Activated CD8-positive, alpha-beta memory T cell treated with anti-CD3 and anti-CD28 coated beads, Interleukin-2, amount 10 ng/mL, durations not matched to agents 7 days and 5 days (primary cell): ENCODE results near the gene DPAGT1. TPM values are rescaled to one million over a fixed set of nuclear protein-coding genes. Genes with fewer than 3 reads are reported as not detected.
"Not testable (repeated sequence)": the region's sequence is repeated elsewhere in the genome, so short reads cannot be mapped to it uniquely, and the experiment has no call there.

Experiments used
- ATAC-seq: fragments of 150-1000 bp; cut with Tn5 transposase; one replicate; pipeline ENCODE4 v1.10.0; 2021; ENCODE audit warnings: moderate library complexity
- CTCF ChIA-PET: fragments of 350-600 bp; sonication (Branson Sonifier 250); formaldehyde crosslinking; loops from one replicate; lab custom pipeline; 2021; ENCODE audit warnings: antibody characterized with exemption; lab: Charles Lee
- DNase-seq: peaks from one replicate; pipeline ENCODE4 v3.0.0-alpha.2; 2020
- H3K27ac Mint-ChIP-seq: one replicate; pipeline ENCODE4 v1.8.0; 2021; ENCODE audit warnings: mild to moderate bottlenecking, mixed read lengths
- H3K27me3 Mint-ChIP-seq: one replicate; pipeline ENCODE4 v1.8.0; 2021; ENCODE audit warnings: mixed read lengths
- H3K36me3 Mint-ChIP-seq: one replicate; pipeline ENCODE4 v1.8.0; 2021; ENCODE audit warnings: mild to moderate bottlenecking, mixed read lengths
- H3K4me1 Mint-ChIP-seq: one replicate; pipeline ENCODE4 v1.8.0; 2021; ENCODE audit warnings: mixed read lengths
- H3K4me3 Mint-ChIP-seq: one replicate; pipeline ENCODE4 v1.8.0; 2021; ENCODE audit warnings: mild to moderate bottlenecking, moderate library complexity, mixed read lengths
- H3K9me3 Mint-ChIP-seq: one replicate; pipeline ENCODE4 v1.8.0; 2022; ENCODE audit warnings: low read depth, mixed read lengths
- total RNA-seq, 2 experiments: library from RNA; stranded (reverse); gene quantifications; one replicate each; pipeline ENCODE4 v1.2.3, GENCODE V29; 2021

Gene DPAGT1
- total RNA-seq, 2 experiments from 2014 or later = 65.1 to 77.1 TPM

DNA sequence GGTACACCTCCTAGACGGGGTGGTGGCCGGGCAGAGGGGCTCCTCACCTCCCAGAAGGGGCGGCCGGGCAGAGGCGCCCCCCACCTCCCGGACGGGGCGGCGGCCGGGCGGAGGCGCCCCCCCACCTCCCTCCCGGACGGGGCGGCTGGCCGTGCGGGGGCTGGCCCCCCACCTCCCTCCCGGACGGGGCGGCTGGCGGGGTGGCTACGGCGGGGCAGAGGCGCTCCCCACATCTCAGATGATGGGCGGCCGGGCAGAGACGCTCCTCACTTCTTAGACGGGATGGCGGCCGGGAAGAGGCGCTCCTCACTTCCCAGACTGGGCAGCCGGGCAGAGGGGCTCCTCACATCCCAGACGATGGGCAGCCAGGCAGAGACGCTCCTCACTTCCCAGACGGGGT is 42.5 kb downstream of the DPAGT1 start:
- H3K27me3 Mint-ChIP-seq, DNase-seq, ATAC-seq, CTCF ChIA-PET, H3K9me3 Mint-ChIP-seq, H3K36me3 Mint-ChIP-seq, H3K27ac Mint-ChIP-seq: not testable (repeated sequence)
- H3K4me1 Mint-ChIP-seq = peaks cover 27% of the 10 kb centered on the region
- H3K4me3 Mint-ChIP-seq = peak overlapping the region; percentile 22

DNA sequence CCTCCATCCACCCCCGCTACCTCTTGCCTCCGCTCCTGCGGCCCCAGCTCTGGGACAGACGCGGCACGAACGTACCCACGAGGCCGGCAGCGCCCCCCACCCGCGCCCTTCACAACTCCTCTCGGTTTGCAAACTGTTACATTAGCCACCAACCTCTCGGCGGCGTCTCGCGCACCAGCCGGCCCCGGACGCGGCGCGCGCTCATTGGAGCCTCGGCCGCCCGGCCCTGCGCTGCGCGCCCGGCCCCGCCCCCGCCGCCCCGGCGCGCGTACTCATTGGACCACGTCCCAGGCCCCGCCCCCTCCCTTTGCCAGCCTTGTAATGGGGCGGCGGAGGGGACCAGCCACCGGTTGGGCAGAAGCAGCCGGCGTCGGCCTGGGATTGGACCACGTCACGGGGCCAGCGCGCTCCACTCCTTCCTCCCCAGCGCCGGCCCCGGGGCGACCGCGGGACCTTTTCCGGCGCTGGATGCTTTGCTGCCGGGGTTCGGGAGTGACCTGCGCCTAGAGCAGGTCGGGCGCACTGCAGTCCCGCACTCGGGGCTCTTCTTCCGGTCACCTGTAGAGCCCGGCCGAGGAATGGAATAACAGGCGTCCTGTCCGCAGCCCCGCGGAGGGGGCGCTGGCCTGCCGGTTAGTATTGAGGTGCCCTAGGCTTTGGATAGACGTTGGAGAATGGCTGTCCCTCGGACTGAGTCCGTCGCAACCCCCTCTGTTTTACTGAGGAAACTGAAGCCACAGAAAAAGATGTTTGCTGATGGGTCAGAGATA is 44.5 kb downstream of the DPAGT1 start, which contains the start of gene HYOU1:
HYOU1 (minus strand) TSS at position 206 of the 770 bp plus-strand sequence. CDS start 1,045 bp downstream, outside the sequence.
- Mint-ChIP-seq H3K36me3 (peaks cover 24% of the 10 kb centered on the region), H3K27me3 (no peaks in the 10 kb centered on the region), H3K4me3 (peak within 1 kb of the TSS; percentile 82), H3K9me3 (no peaks in the 10 kb centered on the region), H3K27ac (peak within 1 kb of the TSS; percentile 91), H3K4me1 (peaks cover 36% of the 10 kb centered on the region)
- peak; percentile 99 for DNase-seq
- CTCF ChIA-PET = interaction anchor here (0.7 to 2.5 kb wide), 15 partner anchors 10 to 204 kb away, joined by 3 to 9 read pairs (median 4); partner anchors contain the start of genes CBL, DPAGT1, HINFP and HMBS
- ATAC-seq = peak; percentile 96

DNA sequence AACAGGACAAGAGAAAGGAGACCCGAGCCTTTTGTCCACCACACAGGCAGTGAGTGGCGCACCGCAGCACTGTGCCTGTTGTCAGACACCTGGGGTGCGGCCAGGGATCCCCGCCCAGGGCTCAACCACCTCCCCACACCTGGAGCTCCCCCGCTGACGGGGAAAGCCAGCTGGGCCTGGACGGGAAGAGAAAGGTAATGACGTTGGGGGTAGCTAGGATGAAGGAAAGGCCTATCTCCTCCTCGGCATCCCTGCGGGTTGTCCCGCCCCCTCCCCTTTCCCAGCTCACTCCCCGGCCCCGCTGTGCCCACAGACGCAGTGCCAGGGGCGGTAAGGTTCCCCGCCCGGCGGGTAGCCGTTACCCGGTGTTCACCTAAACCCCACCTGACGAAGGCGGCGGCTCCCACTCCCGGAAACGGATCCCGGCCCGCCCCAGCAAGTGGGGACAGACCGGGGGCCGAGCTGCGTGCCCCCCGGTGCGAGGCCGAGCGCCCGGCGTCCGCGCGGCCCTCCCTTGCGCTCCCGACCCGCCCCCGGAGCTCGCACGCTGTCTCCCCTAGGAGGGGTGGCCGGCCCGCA is 45.1 kb downstream of the DPAGT1 start:
- H3K4me1 Mint-ChIP-seq = peaks cover 40% of the 10 kb centered on the region
- CTCF ChIA-PET = interaction anchor here (0.7 to 2.5 kb wide), 12 partner anchors 11 to 205 kb away, joined by 3 to 9 read pairs (median 4); partner anchors contain the start of genes DPAGT1, HINFP, HMBS and RPS25

DNA sequence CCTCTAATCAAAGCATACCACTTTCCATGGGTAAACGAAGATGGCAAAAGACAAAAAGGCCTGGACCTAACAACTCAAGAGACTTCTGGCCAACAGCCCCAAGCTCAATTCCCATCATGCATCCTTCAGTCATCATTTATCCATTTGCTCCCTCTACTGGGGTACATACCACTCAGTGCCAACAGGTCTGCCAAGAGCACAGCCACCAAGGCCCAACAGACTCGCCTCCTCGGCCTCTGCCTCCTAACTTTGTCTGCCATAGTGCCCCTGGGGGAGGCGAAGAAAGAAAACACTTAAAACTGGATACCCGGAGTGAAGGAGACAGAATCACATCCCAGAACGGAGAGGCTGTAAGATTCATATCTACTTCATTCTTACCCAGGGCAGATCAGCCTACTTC is 45.8 kb downstream of the DPAGT1 start:
- Mint-ChIP-seq H3K36me3 (peaks cover 25% of the 10 kb centered on the region), H3K4me1 (peaks cover 40% of the 10 kb centered on the region)
- CTCF ChIA-PET = interaction anchor here (0.9 to 2.5 kb wide), 11 partner anchors 9 to 149 kb away, joined by 3 to 9 read pairs (median 4); partner anchors contain the start of genes DPAGT1, HINFP, RPS25 and TRAPPC4

More for the DNA sequence above, 45.1 kb downstream of the DPAGT1 start:
- peak overlapping the region; percentile 91 for H3K27ac Mint-ChIP-seq
- no peaks in the 10 kb centered on the region for H3K9me3 Mint-ChIP-seq
- no peaks in the 10 kb centered on the region for H3K27me3 Mint-ChIP-seq
- peak; percentile 0 for ATAC-seq
- H3K4me3 Mint-ChIP-seq = peak overlapping the region; percentile 82
- peak; percentile 66 for DNase-seq
- peaks cover 26% of the 10 kb centered on the region for H3K36me3 Mint-ChIP-seq

DNA sequence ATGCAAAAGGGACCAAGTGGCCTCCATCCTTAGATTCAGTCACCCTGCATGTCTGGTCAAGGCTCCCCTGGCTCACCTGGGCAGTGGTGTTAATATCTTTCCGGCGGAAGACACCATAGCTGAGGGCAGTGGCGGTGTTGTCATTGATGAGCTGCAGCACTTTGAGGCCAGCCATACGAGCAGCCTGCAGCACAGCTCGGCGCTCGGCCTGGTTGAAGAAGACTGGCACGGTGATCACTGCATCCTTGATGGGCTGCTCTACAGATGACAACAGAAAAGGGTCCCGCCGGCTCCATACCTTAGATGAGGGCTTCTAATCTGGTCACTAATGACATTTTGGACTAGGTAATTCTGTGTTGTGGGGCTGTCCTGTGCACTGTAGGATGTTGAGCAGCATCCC is 47.2 kb downstream of the DPAGT1 start:
- Mint-ChIP-seq H3K36me3 (peaks cover 31% of the 10 kb centered on the region), H3K4me3 (no peak overlapping the region), H3K27ac (no peak overlapping the region), H3K27me3 (no peaks in the 10 kb centered on the region), H3K4me1 (peaks cover 43% of the 10 kb centered on the region), H3K9me3 (no peaks in the 10 kb centered on the region)
- no peak for ATAC-seq
- no peak for DNase-seq
- CTCF ChIA-PET = interaction anchor here (2.2 kb wide), 1 partner anchor 36 kb away, joined by 7 read pairs; the partner anchor contains the start of genes RPS25 and TRAPPC4

More for the DNA sequence above, 45.8 kb downstream of the DPAGT1 start:
- ATAC-seq = no peak
- peak; percentile 45 for DNase-seq
- no peaks in the 10 kb centered on the region for H3K27me3 Mint-ChIP-seq
- peak overlapping the region; percentile 68 for H3K27ac Mint-ChIP-seq
- no peaks in the 10 kb centered on the region for H3K9me3 Mint-ChIP-seq
- H3K4me3 Mint-ChIP-seq = peak overlapping the region; percentile 82

DNA sequence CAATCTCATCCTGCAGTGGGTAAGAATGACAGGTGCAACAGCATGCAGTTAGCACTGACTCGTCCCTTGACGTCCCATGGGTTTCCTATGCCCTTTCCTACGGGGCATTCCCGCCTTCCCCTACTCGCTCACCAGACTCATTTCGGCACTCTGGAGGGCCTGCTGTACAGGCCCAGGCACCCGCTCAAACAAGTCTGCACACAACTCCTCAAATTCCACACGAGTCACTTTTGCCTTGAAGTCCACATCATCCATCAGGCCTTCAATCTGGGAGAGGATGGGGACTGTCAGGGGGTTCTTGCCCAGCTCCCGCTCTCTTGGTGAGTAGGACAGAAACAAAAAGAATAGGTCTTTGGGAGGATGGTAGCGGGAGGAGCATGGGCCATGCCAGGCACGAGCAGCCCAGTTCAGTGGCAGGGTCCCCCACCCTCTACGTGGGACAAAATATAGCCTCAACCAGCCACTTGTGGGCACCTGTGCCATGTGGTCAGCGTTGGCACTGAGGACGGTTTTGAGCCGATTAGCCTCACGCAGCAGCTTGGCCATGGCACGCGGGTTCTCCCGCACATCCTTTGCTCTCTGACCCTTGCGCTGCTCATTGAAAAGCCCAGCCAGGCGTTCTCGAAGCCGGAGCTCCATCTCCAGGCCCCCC is 49.4 kb downstream of the DPAGT1 start:
- Mint-ChIP-seq H3K27ac (peak overlapping the region; percentile 26), H3K4me3 (no peak overlapping the region), H3K27me3 (no peaks in the 10 kb centered on the region), H3K4me1 (peaks cover 40% of the 10 kb centered on the region), H3K9me3 (no peaks in the 10 kb centered on the region), H3K36me3 (peaks cover 39% of the 10 kb centered on the region)
- DNase-seq (no peak), ATAC-seq (no peak)
- CTCF ChIA-PET = interaction anchor here (0.9 to 2.5 kb wide), 3 partner anchors 13 to 22 kb away, joined by 3 to 8 read pairs (median 3); partner anchors contain the start of genes SLC37A4 and VPS11

DNA sequence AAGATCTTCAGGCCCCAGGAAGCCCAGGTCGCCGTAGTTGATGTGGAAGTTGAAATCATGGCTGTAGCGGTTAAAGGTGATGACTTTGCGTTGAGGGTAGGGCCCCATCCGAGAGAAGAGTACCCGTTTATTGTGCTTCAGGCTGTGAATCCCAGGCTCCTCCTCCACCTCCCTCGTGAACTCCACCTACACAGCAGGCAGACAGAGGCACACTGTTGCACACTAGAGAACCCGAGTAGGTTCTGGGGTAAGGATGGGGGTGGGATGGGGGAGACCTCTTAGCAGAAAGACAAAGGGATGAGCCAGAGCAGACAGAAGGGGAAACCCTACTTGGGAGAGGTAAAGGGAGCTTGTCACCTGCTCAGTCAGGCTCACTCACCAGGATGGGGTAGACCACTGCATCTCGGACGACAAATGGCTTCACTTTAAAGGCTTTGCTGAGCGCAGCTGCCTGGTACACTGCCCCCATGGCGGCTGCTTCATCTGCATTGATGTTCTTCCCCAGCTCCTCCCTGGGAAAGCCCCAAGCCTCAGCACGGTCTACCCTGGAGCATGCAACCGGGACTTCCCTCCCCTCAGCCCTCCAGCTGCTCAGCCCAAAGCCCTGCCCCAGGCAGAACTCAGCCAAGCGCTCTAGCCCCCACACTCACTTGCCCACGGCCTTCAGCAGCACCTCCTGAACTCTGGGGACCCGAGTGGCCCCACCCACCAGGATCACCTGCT is 50.1 kb downstream of the DPAGT1 start:
- no peaks in the 10 kb centered on the region for H3K9me3 Mint-ChIP-seq
- CTCF ChIA-PET = interaction anchor here (1.2 to 2.5 kb wide), 3 partner anchors 13 to 362 kb away, joined by 3 to 8 read pairs (median 3); partner anchors contain the start of gene VPS11
- ATAC-seq (no peak), DNase-seq (no peak)
- H3K27ac Mint-ChIP-seq = peak overlapping the region; percentile 18
- peaks cover 40% of the 10 kb centered on the region for H3K4me1 Mint-ChIP-seq
- no peaks in the 10 kb centered on the region for H3K27me3 Mint-ChIP-seq
- no peak overlapping the region for H3K4me3 Mint-ChIP-seq
- peaks cover 45% of the 10 kb centered on the region for H3K36me3 Mint-ChIP-seq

DNA sequence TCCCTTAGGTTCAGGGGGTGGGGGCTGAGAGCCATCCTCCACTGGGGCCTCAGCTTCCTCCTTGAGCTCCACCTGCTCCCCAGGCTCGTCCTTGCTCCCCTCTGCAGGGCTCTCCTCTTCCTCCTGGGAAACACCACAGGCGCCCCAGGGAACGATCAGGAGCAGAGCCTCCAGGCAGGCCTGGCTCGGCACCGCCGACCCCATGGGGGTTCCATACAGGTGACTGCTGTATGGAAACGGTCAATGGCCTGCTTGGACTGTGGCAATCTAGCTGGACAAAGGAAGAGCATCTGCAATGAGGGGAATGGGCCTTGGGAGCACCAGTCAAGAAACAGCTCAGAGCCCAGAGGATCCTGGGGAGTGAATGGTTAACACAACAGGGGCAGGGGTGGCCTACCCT is 52.6 kb downstream of the DPAGT1 start:
- no peaks in the 10 kb centered on the region for H3K9me3 Mint-ChIP-seq
- no peak overlapping the region for H3K4me3 Mint-ChIP-seq
- ATAC-seq (no peak), DNase-seq (no peak)
- no peaks in the 10 kb centered on the region for H3K27me3 Mint-ChIP-seq
- CTCF ChIA-PET = interaction anchor here (2.4 kb wide), 1 partner anchor 17 kb away, joined by 10 read pairs; the partner anchor contains the start of gene SLC37A4
- peak overlapping the region; percentile 29 for H3K27ac Mint-ChIP-seq
- H3K4me1 Mint-ChIP-seq = peaks cover 25% of the 10 kb centered on the region
- peaks cover 46% of the 10 kb centered on the region for H3K36me3 Mint-ChIP-seq

DNA sequence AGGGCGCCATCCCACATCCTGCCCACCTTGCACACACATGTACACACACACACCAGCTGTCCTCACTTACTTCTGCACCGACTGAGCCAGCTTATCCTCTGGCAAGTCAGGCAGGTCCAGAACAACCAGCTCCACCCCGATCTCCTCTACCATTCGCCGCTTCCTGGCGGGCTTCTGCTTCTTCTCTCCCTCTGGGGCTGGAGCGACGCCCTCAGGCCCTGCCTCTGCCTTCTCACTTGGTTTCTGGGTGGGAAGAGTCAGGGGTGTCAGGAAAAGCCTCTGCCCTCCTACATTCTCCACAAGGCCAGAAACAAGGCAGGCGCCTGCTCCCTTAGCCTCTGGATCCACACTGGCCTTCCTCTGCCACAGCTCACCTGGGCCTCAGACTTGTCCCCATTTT is 53.0 kb downstream of the DPAGT1 start:
- DNase-seq = no peak
- no peaks in the 10 kb centered on the region for H3K27me3 Mint-ChIP-seq
- peaks cover 25% of the 10 kb centered on the region for H3K4me1 Mint-ChIP-seq
- CTCF ChIA-PET = interaction anchor here (1.2 to 2.4 kb wide), 2 partner anchors 17 to 19 kb away, joined by 3 to 10 read pairs; partner anchors contain the start of genes SLC37A4 and VPS11
- peak overlapping the region; percentile 29 for H3K27ac Mint-ChIP-seq
- H3K36me3 Mint-ChIP-seq = peaks cover 42% of the 10 kb centered on the region
- no peak overlapping the region for H3K4me3 Mint-ChIP-seq
- ATAC-seq = no peak
- no peaks in the 10 kb centered on the region for H3K9me3 Mint-ChIP-seq

DNA sequence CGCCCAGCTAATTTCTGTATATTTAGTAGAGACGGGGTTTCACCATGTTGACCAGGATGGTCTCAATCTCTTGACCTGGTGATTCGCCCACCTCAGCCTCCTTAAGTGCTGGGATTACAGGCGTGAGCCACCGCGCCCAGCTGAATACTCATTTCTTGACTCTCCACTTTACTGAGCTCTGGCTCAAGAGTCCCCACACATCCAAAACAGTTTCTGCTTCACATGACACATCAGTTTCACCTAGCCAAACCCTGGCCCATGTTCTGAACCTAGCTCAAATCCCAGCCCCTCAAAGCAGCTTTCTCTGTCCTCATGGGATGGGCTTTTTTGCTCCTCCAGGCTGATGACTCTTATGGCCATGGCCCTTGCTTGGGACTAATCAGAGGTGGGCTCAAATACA is 54.4 kb downstream of the DPAGT1 start:
- H3K36me3 Mint-ChIP-seq = peaks cover 31% of the 10 kb centered on the region
- CTCF ChIA-PET = interaction anchor here (1.2 to 2.4 kb wide), 3 partner anchors 9 to 20 kb away, joined by 3 to 10 read pairs (median 3); partner anchors contain the start of genes SLC37A4 and VPS11
- no peak for ATAC-seq

More for the DNA sequence above, 54.4 kb downstream of the DPAGT1 start:
- Mint-ChIP-seq H3K27ac (no peak overlapping the region), H3K27me3 (no peaks in the 10 kb centered on the region), H3K4me3 (no peak overlapping the region), H3K4me1 (peaks cover 18% of the 10 kb centered on the region), H3K9me3 (no peaks in the 10 kb centered on the region)
- no peak for DNase-seq
